C1 segment of cervical spinal cord (tissue), 14 donors: ENCODE measurements around the gene ERCC2.

Experiments used
- DNase-seq, 14 donors: peaks; one replicate each; lab custom pipeline; 2025; lab: John Stamatoyannopoulos, UW

The ERCC2 gene

DNA sequence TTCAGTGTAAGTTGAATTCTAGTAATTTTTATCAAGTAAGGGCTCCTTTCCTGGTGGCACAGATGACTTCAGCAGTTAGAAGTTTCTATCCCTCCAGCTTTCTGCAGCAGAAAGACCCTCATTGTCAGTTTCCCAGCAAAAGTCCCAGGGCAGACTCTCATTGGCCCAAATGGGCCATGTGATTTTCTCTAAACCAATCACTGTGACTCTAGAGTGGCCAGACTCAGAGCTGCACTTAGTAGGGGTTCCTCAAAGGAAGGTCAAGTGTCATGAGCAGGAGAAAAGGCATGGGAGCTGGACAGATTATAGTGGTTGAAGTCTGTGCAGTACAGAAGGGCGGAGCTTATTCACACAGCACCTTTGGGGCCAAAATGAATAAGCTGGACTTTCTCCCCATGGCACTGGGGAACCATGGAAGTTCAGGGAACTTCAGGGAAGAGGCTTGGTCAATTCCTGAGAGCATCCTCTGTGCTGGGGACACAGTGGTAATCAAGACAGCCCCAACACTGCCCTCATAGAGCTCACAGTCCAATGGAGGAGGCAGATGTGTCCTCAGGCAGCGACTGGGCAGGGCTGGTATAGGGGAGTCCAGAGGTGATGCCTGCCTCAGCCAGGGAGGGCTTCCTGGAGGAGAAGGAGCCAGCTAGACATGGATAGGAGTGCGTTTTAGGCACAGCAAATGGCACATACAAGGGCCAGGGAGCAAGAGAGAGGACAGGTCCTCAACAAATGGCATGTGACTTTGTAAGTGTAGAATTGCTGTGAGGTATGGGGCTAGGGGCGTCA, 66.0 kb downstream of the ERCC2 start:
- no peak for DNase-seq

DNA sequence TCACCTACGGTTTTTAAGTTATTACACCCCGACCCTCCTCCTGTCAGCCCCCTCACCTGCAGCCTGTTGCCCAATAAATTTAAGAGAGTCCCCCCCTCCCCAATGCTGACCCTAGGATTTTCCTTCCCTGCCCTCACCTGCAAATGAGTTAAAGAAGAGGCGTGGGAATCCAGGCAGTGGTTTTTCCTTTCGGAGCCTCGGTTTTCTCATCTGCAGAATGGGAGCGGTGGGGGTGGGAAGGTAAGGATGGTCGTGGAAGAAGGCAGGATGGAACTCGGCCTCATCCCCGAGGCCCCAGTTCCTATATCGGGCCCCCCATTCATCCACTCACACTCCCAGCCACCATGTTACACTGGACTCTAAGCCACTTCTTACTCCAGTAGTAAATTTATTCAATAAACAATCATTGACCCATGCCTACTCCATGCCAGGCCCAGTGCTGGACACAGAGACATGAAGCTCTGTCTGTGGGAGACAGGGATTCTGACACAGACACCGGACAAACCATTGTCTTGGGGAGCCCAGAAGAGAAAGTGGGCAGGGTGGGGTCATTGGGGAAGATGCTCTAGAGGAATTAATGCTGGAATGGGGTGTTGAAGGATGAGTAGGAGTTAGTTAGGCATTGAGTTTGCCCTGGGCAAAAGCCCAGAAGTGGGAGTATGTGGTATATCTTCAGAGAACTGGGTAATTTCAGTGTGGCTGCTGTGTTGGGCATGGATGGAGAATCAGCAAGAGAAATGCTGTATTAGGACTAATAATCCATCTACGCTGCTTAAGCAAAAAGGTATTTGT, 66.9 kb downstream of the ERCC2 start:
- no peak for DNase-seq

DNA sequence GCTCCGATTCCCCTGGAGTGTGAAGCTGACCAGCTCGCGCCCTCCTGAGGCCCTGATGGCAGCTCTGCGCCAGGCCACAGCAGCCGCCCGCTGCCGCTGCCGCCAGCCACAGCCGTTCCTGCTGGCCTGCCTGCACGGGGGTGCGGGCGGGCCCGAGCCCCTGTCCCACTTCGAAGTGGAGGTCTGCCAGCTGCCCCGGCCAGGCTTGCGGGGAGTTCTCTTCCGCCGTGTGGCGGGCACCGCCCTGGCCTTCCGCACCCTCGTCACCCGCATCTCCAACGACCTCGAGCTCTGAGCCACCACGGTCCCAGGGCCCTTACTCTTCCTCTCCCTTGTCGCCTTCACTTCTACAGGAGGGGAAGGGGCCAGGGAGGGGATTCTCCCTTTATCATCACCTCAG, 68.0 kb downstream of the ERCC2 start:
- DNase-seq = no peak
